NCI-H524 treated with DMSO at 0.1 percent for 48 hours (cell line): ENCODE results near the gene DUSP1.
"Not testable (repeated sequence)": the region's sequence is repeated elsewhere in the genome, so short reads cannot be mapped to it uniquely, and the experiment has no call there.

Source experiments
- DNase-seq: peaks from one replicate; lab custom pipeline; 2025; lab: John Stamatoyannopoulos, UW

DUSP1 gene

GRCh38 chr5:172770675-172771438, at the start of gene DUSP1:
Gene DUSP1 (minus strand): TSS chr5:172771195. CDS start chr5:172770952, 243 bp downstream.
- DNase-seq: peak; percentile 57

GRCh38 chr5:172820046-172820767, 49.2 kb upstream of the DUSP1 start:
- DNase-seq: no peak

- DNase-seq: no peak
Measured at GRCh38 chr5:172819569-172819968, 48.6 kb upstream of the DUSP1 start.

GRCh38 chr5:172818081-172818480, 47.1 kb upstream of the DUSP1 start:
- no peak for DNase-seq

- DNase-seq: no peak
Measured at GRCh38 chr5:172817664-172818063, 46.7 kb upstream of the DUSP1 start.

GRCh38 chr5:172816925-172817562, 46.0 kb upstream of the DUSP1 start:
- no peak for DNase-seq

- DNase-seq: no peak
Measured at GRCh38 chr5:172815631-172816030, 44.6 kb upstream of the DUSP1 start.

GRCh38 chr5:172810996-172811395, 40.0 kb upstream of the DUSP1 start:
- DNase-seq: not testable (repeated sequence)

- no peak for DNase-seq
Measured at GRCh38 chr5:172809774-172810173, 38.8 kb upstream of the DUSP1 start.

- DNase-seq: no peak
Measured at GRCh38 chr5:172807766-172808311, 36.8 kb upstream of the DUSP1 start.

- no peak for DNase-seq
Measured at GRCh38 chr5:172806897-172807672, 36.1 kb upstream of the DUSP1 start.

GRCh38 chr5:172805736-172806255, 34.8 kb upstream of the DUSP1 start:
- DNase-seq: no peak

GRCh38 chr5:172805018-172805683, 34.2 kb upstream of the DUSP1 start:
- no peak for DNase-seq

GRCh38 chr5:172802567-172803176, 31.7 kb upstream of the DUSP1 start:
- DNase-seq: no peak

GRCh38 chr5:172802112-172802511, 31.1 kb upstream of the DUSP1 start:
- DNase-seq: no peak

GRCh38 chr5:172801179-172801671, 30.2 kb upstream of the DUSP1 start:
- no peak for DNase-seq

- DNase-seq: no peak
Measured at GRCh38 chr5:172800088-172800551, 29.1 kb upstream of the DUSP1 start.

- DNase-seq: no peak
Measured at GRCh38 chr5:172799416-172799815, 28.4 kb upstream of the DUSP1 start.

GRCh38 chr5:172798422-172799215, 27.6 kb upstream of the DUSP1 start:
- DNase-seq: no peak
